Naive thymus-derived CD4-positive, alpha-beta T cell (primary cell): Measurements from ENCODE around the gene PPM1H. TPM values are rescaled to one million over a fixed set of nuclear protein-coding genes. Genes with fewer than 3 reads are reported as not detected.

Source experiments
- ATAC-seq: fragments of 150-1000 bp; cut with Tn5 transposase; 2 replicates; pipeline ENCODE4 v1.10.0; 2021; ENCODE audit warnings: mild to moderate bottlenecking, moderate library complexity
- CTCF ChIA-PET: fragments of 350-600 bp; sonication (Branson Sonifier 250); formaldehyde crosslinking; loops from one replicate; lab custom pipeline; 2021; ENCODE audit warnings: antibody characterized with exemption; lab: Charles Lee
- POLR2A ChIA-PET: fragments of 350-600 bp; sonication (Branson Sonifier 250); formaldehyde crosslinking; loops from one replicate; lab custom pipeline; 2021; ENCODE audit warnings: antibody characterized with exemption, inconsistent platforms; lab: Charles Lee
- DNase-seq, 9 donors: peaks; one replicate each; pipeline versions ENCODE4 v3.0.0 to v3.0.0-alpha.2; 2020 to 2022; ENCODE audit warnings: mixed read lengths in 1 of 9
- H3K27ac ChIP-seq: one replicate; pipeline ENCODE4 v1.7.0; 2013; ENCODE audit warnings: mild to moderate bottlenecking, low read depth, low read length, moderate library complexity
- H3K27me3 ChIP-seq, 2 donors: one replicate each; pipeline ENCODE4 v1.7.0; 2013; ENCODE audit warnings: low read length in 2 of 2, mild to moderate bottlenecking in 2 of 2, moderate library complexity in 2 of 2; ENCODE audit not compliant: control insufficient read depth in 2 of 2, insufficient read depth in 2 of 2
- H3K36me3 ChIP-seq, 3 experiments: 1 replicate in 2 of 3; 2 replicates in 1 of 3; pipeline ENCODE4 v1.7.0; 2013; ENCODE audit warnings: low read length in 3 of 3, mild to moderate bottlenecking in 3 of 3, moderate library complexity in 1 of 3; ENCODE audit not compliant: insufficient read depth in 3 of 3, control insufficient read depth in 2 of 3
- H3K4me1 ChIP-seq, 2 donors: one replicate each; pipeline ENCODE4 v1.7.0; 2013; ENCODE audit warnings: low read length in 2 of 2, mild to moderate bottlenecking in 2 of 2, moderate library complexity in 1 of 2; ENCODE audit not compliant: control insufficient read depth in 2 of 2, insufficient read depth in 2 of 2
- H3K4me3 ChIP-seq: 2 replicates; pipeline ENCODE4 v1.7.0; 2013; ENCODE audit warnings: mild to moderate bottlenecking, low read length
- H3K9me3 ChIP-seq, 3 experiments: 1 replicate in 2 of 3; 2 replicates in 1 of 3; pipeline ENCODE4 v1.7.0; 2013; ENCODE audit warnings: low read length in 3 of 3; ENCODE audit not compliant: control insufficient read depth in 2 of 3
- H3K27ac Mint-ChIP-seq, 9 donors: one replicate each; pipeline ENCODE4 v1.8.0; 2020 to 2022; ENCODE audit warnings: mixed read lengths in 9 of 9, mild to moderate bottlenecking in 8 of 9, moderate library complexity in 5 of 9, inconsistent platforms in 2 of 9
- H3K27me3 Mint-ChIP-seq, 5 donors: one replicate each; pipeline ENCODE4 v1.8.0; 2021 to 2022; ENCODE audit warnings: mixed read lengths in 5 of 5, mild to moderate bottlenecking in 1 of 5
- H3K36me3 Mint-ChIP-seq, 5 donors: one replicate each; pipeline ENCODE4 v1.8.0; 2020 to 2022; ENCODE audit warnings: mixed read lengths in 5 of 5, mild to moderate bottlenecking in 3 of 5, inconsistent platforms in 1 of 5
- H3K4me1 Mint-ChIP-seq, 7 donors: one replicate each; pipeline ENCODE4 v1.8.0; 2020 to 2022; ENCODE audit warnings: mixed read lengths in 7 of 7, mild to moderate bottlenecking in 3 of 7, inconsistent platforms in 1 of 7
- H3K4me3 Mint-ChIP-seq, 10 donors: one replicate each; pipeline ENCODE4 v1.8.0; 2020 to 2022; ENCODE audit warnings: mild to moderate bottlenecking in 10 of 10, mixed read lengths in 10 of 10, moderate library complexity in 6 of 10, inconsistent platforms in 2 of 10
- H3K9me3 Mint-ChIP-seq, 11 donors: one replicate each; pipeline ENCODE4 v1.8.0; 2020 to 2022; ENCODE audit warnings: mixed read lengths in 11 of 11, mild to moderate bottlenecking in 4 of 11, inconsistent platforms in 1 of 11, moderate library complexity in 1 of 11
- intact Hi-C, 2 donors: fragments of 100-400 bp; cut with micrococcal nuclease; formaldehyde crosslinking; loops; one replicate each; pipeline ENCODE4 v1.15.1; 2023
- polyA plus RNA-seq, 2 donors: library from polyadenylated mRNA; unstranded; fragments of 300-500 nt; fragmentation: Illumina TruSeq; gene quantifications; one replicate each; pipeline ENCODE4 v1.2.3, GENCODE V29; 2021
- total RNA-seq, 6 experiments: library from RNA in 5 of 6; stranded (reverse) in 5 of 6; gene quantifications; 1 replicate in 5 of 6; 2 replicates in 1 of 6; pipeline ENCODE4 v1.2.3 and lab custom pipeline; 2021 to 2026

PPM1H gene
- total and polyA plus RNA-seq, 7 experiments from 2014 or later: 0.08 to 2.1 (median 0.34) TPM; not detected in 4

GRCh38 chr12:62705846-62706245 is 229.1 kb downstream of the PPM1H start:
- Mint-ChIP-seq H3K4me3 (no peak overlapping the region), H3K9me3 (no peaks in the 10 kb centered on the region), H3K4me1 (peaks cover 0 to 7% (median 0%) of the 10 kb centered on the region in 7 donors), H3K36me3 (no peaks in the 10 kb centered on the region), H3K27me3 (peaks cover 0 to 15% (median 8%) of the 10 kb centered on the region in 5 donors), H3K27ac (no peak overlapping the region)
- no peak overlapping the region for H3K4me3 ChIP-seq
- no peaks in the 10 kb centered on the region for H3K27me3 ChIP-seq
- no peak overlapping the region for H3K27ac ChIP-seq
- intact Hi-C loops: no loop called here
- DNase-seq (no peak), ATAC-seq (no peak)
- H3K36me3 ChIP-seq: no peaks in the 10 kb centered on the region
- no peaks in the 10 kb centered on the region for H3K9me3 ChIP-seq
- POLR2A ChIA-PET: no interaction called here
- no peaks in the 10 kb centered on the region for H3K4me1 ChIP-seq
- CTCF ChIA-PET: interaction anchor here (0.7 kb wide), 1 partner anchor 13 kb away, joined by 4 read pairs; no protein-coding TSS in a partner anchor

GRCh38 chr12:62703011-62703380 is 232.0 kb downstream of the PPM1H start:
- H3K4me3 ChIP-seq: no peak overlapping the region
- H3K4me3 Mint-ChIP-seq: no peak overlapping the region
- no peaks in the 10 kb centered on the region for H3K9me3 Mint-ChIP-seq
- H3K4me1 Mint-ChIP-seq: peaks cover 0 to 9% (median 0%) of the 10 kb centered on the region in 7 donors
- H3K27ac ChIP-seq: no peak overlapping the region
- peaks cover 0 to 12% (median 4%) of the 10 kb centered on the region in 5 donors for H3K27me3 Mint-ChIP-seq
- no peaks in the 10 kb centered on the region for H3K9me3 ChIP-seq
- ATAC-seq: no peak
- no peaks in the 10 kb centered on the region for H3K27me3 ChIP-seq
- no peaks in the 10 kb centered on the region for H3K36me3 Mint-ChIP-seq
- no peak for DNase-seq
- POLR2A ChIA-PET: interaction anchor here (0.9 kb wide), 1 partner anchor 13 kb away, joined by 3 read pairs; no protein-coding TSS in a partner anchor
- intact Hi-C loops: no loop called here
- H3K4me1 ChIP-seq: no peaks in the 10 kb centered on the region
- H3K27ac Mint-ChIP-seq: no peak overlapping the region
- CTCF ChIA-PET: no interaction called here
- H3K36me3 ChIP-seq: no peaks in the 10 kb centered on the region

- POLR2A ChIA-PET: no interaction called here
- H3K9me3 ChIP-seq: no peaks in the 10 kb centered on the region
- ATAC-seq: no peak
- H3K36me3 ChIP-seq: no peaks in the 10 kb centered on the region
- intact Hi-C loops: no loop called here
- H3K9me3 Mint-ChIP-seq: no peaks in the 10 kb centered on the region
- CTCF ChIA-PET: no interaction called here
- no peaks in the 10 kb centered on the region for H3K27me3 ChIP-seq
- H3K4me1 Mint-ChIP-seq: peaks cover 0 to 12% (median 0%) of the 10 kb centered on the region in 7 donors
- H3K4me3 ChIP-seq: no peak overlapping the region
- no peaks in the 10 kb centered on the region for H3K36me3 Mint-ChIP-seq
- no peak overlapping the region for H3K27ac ChIP-seq
- no peak overlapping the region for H3K27ac Mint-ChIP-seq
- peaks cover 0 to 9% (median 4%) of the 10 kb centered on the region in 5 donors for H3K27me3 Mint-ChIP-seq
- no peak for DNase-seq
- no peak overlapping the region for H3K4me3 Mint-ChIP-seq
- H3K4me1 ChIP-seq: no peaks in the 10 kb centered on the region
Measured at GRCh38 chr12:62701492-62701891, 233.5 kb downstream of the PPM1H start.

GRCh38 chr12:62700091-62700880 is 234.7 kb downstream of the PPM1H start:
- Mint-ChIP-seq H3K27me3 (peaks cover 0 to 5% (median 0%) of the 10 kb centered on the region in 5 donors), H3K9me3 (no peaks in the 10 kb centered on the region), H3K4me1 (peaks cover 0 to 18% (median 0%) of the 10 kb centered on the region in 7 donors), H3K4me3 (no peak overlapping the region), H3K36me3 (no peaks in the 10 kb centered on the region), H3K27ac (no peak overlapping the region)
- Histone ChIP-seq H3K27me3 (no peaks in the 10 kb centered on the region), H3K4me1 (no peaks in the 10 kb centered on the region), H3K27ac (no peak overlapping the region), H3K9me3 (no peaks in the 10 kb centered on the region), H3K4me3 (no peak overlapping the region), H3K36me3 (no peaks in the 10 kb centered on the region)
- POLR2A ChIA-PET: no interaction called here
- CTCF ChIA-PET: no interaction called here
- ATAC-seq (no peak), DNase-seq (no peak)
- intact Hi-C loops: no loop called here

- Mint-ChIP-seq H3K4me1 (peaks cover 0 to 22% (median 0%) of the 10 kb centered on the region in 7 donors), H3K27ac (no peak overlapping the region), H3K27me3 (peaks cover 0 to 4% (median 0%) of the 10 kb centered on the region in 5 donors), H3K9me3 (no peaks in the 10 kb centered on the region), H3K36me3 (no peaks in the 10 kb centered on the region), H3K4me3 (no peak overlapping the region)
- no peaks in the 10 kb centered on the region for H3K27me3 ChIP-seq
- no peak for ATAC-seq
- ChIA-PET CTCF (no interaction called here), POLR2A (no interaction called here)
- no peak for DNase-seq
- no peak overlapping the region for H3K27ac ChIP-seq
- H3K36me3 ChIP-seq: no peaks in the 10 kb centered on the region
- no peak overlapping the region for H3K4me3 ChIP-seq
- H3K9me3 ChIP-seq: no peaks in the 10 kb centered on the region
- H3K4me1 ChIP-seq: no peaks in the 10 kb centered on the region
- intact Hi-C loops: no loop called here
Measured at GRCh38 chr12:62698701-62699101, 236.2 kb downstream of the PPM1H start.

- H3K9me3 ChIP-seq: no peaks in the 10 kb centered on the region
- H3K36me3 ChIP-seq: no peaks in the 10 kb centered on the region
- ChIA-PET POLR2A (no interaction called here), CTCF (no interaction called here)
- ATAC-seq: no peak
- Mint-ChIP-seq H3K4me1 (peaks cover 0 to 20% (median 0%) of the 10 kb centered on the region in 7 donors), H3K4me3 (no peak overlapping the region), H3K36me3 (no peaks in the 10 kb centered on the region), H3K27me3 (peaks cover 0 to 3% (median 0%) of the 10 kb centered on the region in 5 donors), H3K27ac (no peak overlapping the region), H3K9me3 (no peaks in the 10 kb centered on the region)
- no peaks in the 10 kb centered on the region for H3K4me1 ChIP-seq
- no peak overlapping the region for H3K27ac ChIP-seq
- intact Hi-C loops: no loop called here
- no peak for DNase-seq
- H3K27me3 ChIP-seq: no peaks in the 10 kb centered on the region
- no peak overlapping the region for H3K4me3 ChIP-seq
Measured at GRCh38 chr12:62697893-62698292, 237.1 kb downstream of the PPM1H start.

- no peaks in the 10 kb centered on the region for H3K27me3 ChIP-seq
- intact Hi-C loops: no loop called here
- H3K36me3 ChIP-seq: no peaks in the 10 kb centered on the region
- H3K36me3 Mint-ChIP-seq: no peaks in the 10 kb centered on the region
- H3K4me3 Mint-ChIP-seq: no peak overlapping the region
- H3K4me1 Mint-ChIP-seq: peaks cover 0 to 15% (median 0%) of the 10 kb centered on the region in 7 donors
- H3K27me3 Mint-ChIP-seq: no peaks in the 10 kb centered on the region
- no peaks in the 10 kb centered on the region for H3K4me1 ChIP-seq
- ChIA-PET CTCF (no interaction called here), POLR2A (interaction anchor here (0.6 kb wide), 1 partner anchor 98 kb away, joined by 3 read pairs; no protein-coding TSS in a partner anchor)
- no peaks in the 10 kb centered on the region for H3K9me3 ChIP-seq
- H3K9me3 Mint-ChIP-seq: no peaks in the 10 kb centered on the region
- DNase-seq (no peak), ATAC-seq (no peak)
- H3K27ac ChIP-seq: no peak overlapping the region
- no peak overlapping the region for H3K27ac Mint-ChIP-seq
- H3K4me3 ChIP-seq: no peak overlapping the region
Measured at GRCh38 chr12:62695696-62696095, 239.3 kb downstream of the PPM1H start.
